22Rv1 (cell line): ENCODE data around the gene ARF1.

Experiments
- ZFX ChIP-seq: fragments of 450-650 bp; IDR thresholded peaks from 2 replicates; pipeline ENCODE4 v1.6.1; 2017; ENCODE audit warnings: antibody characterized with exemption, borderline replicate concordance
- TF ChIP-seq, protein P1 (sequence below): fragments of 450-650 bp; IDR thresholded peaks from 2 replicates; pipeline ENCODE4 v1.5.1; 2017; ENCODE audit warnings: mild to moderate bottlenecking

DNA sequence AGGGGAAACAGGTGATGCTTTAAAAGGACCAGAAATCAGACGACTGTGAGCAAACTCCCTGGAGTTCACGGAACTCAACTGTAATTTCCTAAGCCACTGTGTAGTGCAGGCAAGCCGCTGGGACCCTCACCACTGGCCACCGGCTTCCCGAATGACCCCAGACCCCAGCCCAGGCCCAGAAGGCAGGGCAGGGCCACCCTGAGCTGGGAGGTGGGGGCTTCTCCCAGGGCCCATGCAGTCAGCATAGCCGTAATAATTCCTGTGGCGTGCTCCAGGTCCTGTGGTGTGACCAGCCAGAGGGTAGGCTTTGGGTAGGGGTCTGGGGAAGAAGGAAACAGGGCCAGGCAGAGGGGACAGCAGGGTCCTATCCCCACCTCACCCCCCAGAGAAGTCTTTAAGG is 3.5 kb upstream of the ARF1 start:
- TF ChIP-seq, protein P1, sequence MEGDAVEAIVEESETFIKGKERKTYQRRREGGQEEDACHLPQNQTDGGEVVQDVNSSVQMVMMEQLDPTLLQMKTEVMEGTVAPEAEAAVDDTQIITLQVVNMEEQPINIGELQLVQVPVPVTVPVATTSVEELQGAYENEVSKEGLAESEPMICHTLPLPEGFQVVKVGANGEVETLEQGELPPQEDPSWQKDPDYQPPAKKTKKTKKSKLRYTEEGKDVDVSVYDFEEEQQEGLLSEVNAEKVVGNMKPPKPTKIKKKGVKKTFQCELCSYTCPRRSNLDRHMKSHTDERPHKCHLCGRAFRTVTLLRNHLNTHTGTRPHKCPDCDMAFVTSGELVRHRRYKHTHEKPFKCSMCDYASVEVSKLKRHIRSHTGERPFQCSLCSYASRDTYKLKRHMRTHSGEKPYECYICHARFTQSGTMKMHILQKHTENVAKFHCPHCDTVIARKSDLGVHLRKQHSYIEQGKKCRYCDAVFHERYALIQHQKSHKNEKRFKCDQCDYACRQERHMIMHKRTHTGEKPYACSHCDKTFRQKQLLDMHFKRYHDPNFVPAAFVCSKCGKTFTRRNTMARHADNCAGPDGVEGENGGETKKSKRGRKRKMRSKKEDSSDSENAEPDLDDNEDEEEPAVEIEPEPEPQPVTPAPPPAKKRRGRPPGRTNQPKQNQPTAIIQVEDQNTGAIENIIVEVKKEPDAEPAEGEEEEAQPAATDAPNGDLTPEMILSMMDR = no peak
- TF ChIP-seq ZFX = no peak
